Sigmoid colon (tissue), 7 donors: ENCODE measurements around the gene GGACT. TPM values are rescaled to one million over a fixed set of nuclear protein-coding genes. Genes with fewer than 3 reads are reported as not detected.

Experiments
- DNase-seq: peaks from one replicate; pipeline ENCODE4 v3.0.0-alpha.2; 2019
- H3K27ac ChIP-seq, 4 donors: fragments of 200-600 bp; sonication (generic); one replicate each; pipeline ENCODE4 v1.5.1; 2016 to 2019; ENCODE audit warnings: mild to moderate bottlenecking in 1 of 4
- H3K27me3 ChIP-seq, 3 donors: fragments of 200-600 bp; sonication (generic); one replicate each; pipeline ENCODE4 v1.5.1; 2019; ENCODE audit warnings: mild to moderate bottlenecking in 1 of 3
- H3K36me3 ChIP-seq, 4 donors: fragments of 200-600 bp; sonication (generic); one replicate each; pipeline ENCODE4 v1.5.1; 2016 to 2019
- H3K4me1 ChIP-seq, 4 donors: fragments of 200-600 bp; sonication (generic); one replicate each; pipeline ENCODE4 v1.5.1; 2017 to 2019
- H3K4me3 ChIP-seq, 4 donors: fragments of 200-600 bp; sonication (generic); one replicate each; pipeline ENCODE4 v1.5.1; 2017 to 2019; ENCODE audit warnings: mild to moderate bottlenecking in 2 of 4, moderate library complexity in 1 of 4
- H3K9me3 ChIP-seq, 4 donors: fragments of 200-600 bp in 3 of 4; sonication (generic) in 3 of 4; one replicate each; pipeline versions ENCODE4 v1.5.1 to v1.6.1; 2013 to 2019
- EP300 ChIP-seq, 4 donors: sonication (generic); formaldehyde crosslinking; IDR thresholded peaks; one replicate each; pipeline ENCODE4 v1.6.1; 2017; ENCODE audit warnings: antibody characterized with exemption in 4 of 4
- POLR2A ChIP-seq, 2 donors: fragments of 450-650 bp; IDR thresholded peaks; one replicate each; pipeline ENCODE4 v1.6.1; 2016; ENCODE audit warnings: antibody characterized with exemption in 2 of 2, mild to moderate bottlenecking in 2 of 2, moderate library complexity in 2 of 2
- POLR2AphosphoS5 ChIP-seq, 4 donors: sonication (generic); formaldehyde crosslinking; IDR thresholded peaks; one replicate each; pipeline ENCODE4 v1.6.1; 2017; ENCODE audit warnings: antibody characterized with exemption in 4 of 4
- WGBS, 2 donors: extraction: QIAGEN DNeasy Blood & Tissue Kit; methylation state at CpG; one replicate each; pipeline ENCODE4 v1.1.7; 2013; 5-methylcytosine and 5-hydroxymethylcytosine counted together
- intact Hi-C: fragments of 100-400 bp; cut with DNase I; formaldehyde crosslinking; loops from one replicate; pipeline ENCODE4 v1.15.1; 2023
- polyA plus RNA-seq, 3 donors: library from polyadenylated mRNA; stranded (reverse); fragments of 200-250 nt; gene quantifications; one replicate each; pipeline ENCODE4 v1.2.3, GENCODE V29; 2013
- total RNA-seq, 4 donors: library from RNA; depleted of rRNA; stranded (reverse); fragments of >200 nt; gene quantifications; one replicate each; pipeline ENCODE4 v1.1.0, GENCODE V29; 2016
- TF ChIP-seq, protein P1 (sequence below), 4 experiments: fragments of 450-650 bp in 3 of 4; fragments of 200-600 bp in 1 of 4; IDR thresholded peaks; one replicate each; pipeline ENCODE4 v1.5.1; 2016 to 2019; ENCODE audit warnings: antibody characterized with exemption in 4 of 4, mild to moderate bottlenecking in 3 of 4, moderate library complexity in 2 of 4
- donor health status: healthy with polysubstance abuse.
- donor health status: Bipolar disorder and iron deficiency.
- donor health status: healthy.

Gene GGACT
- total and polyA plus RNA-seq, 7 donors, result 0.99 to 3.0 (median 2.2) TPM

- H3K4me3 ChIP-seq, result no peak overlapping the region
- WGBS, 2 donors, result 83 to 86% methylated on average over 8 of the region's 8 CpGs
- TF ChIP-seq POLR2A (IDR thresholded peaks at IDR 0.05) (no peak), POLR2AphosphoS5 (IDR thresholded peaks at IDR 0.05) (peak; percentile 32 to 68 (median 50))
- peak overlapping the region in 3 of 4 donors; percentile 12 to 37 (median 35) for H3K27ac ChIP-seq
- no peaks in the 10 kb centered on the region for H3K9me3 ChIP-seq
- H3K36me3 ChIP-seq, result no peaks in the 10 kb centered on the region
- intact Hi-C loops, result no loop called here
- DNase-seq, result peak; percentile 82
- H3K4me1 ChIP-seq, result peaks cover 0 to 5% (median 0%) of the 10 kb centered on the region in 4 donors
- no peaks in the 10 kb centered on the region for H3K27me3 ChIP-seq
Observed at GRCh38 chr13:100491164-100491842, 97.3 kb downstream of the GGACT start.

GRCh38 chr13:100490692-100491091 is 97.9 kb downstream of the GGACT start:
- 31 to 68% methylated on average over 4 of the region's 4 CpGs for WGBS, 2 donors

GRCh38 chr13:100485265-100485664 is 103.3 kb downstream of the GGACT start:
- TF ChIP-seq, protein P1, sequence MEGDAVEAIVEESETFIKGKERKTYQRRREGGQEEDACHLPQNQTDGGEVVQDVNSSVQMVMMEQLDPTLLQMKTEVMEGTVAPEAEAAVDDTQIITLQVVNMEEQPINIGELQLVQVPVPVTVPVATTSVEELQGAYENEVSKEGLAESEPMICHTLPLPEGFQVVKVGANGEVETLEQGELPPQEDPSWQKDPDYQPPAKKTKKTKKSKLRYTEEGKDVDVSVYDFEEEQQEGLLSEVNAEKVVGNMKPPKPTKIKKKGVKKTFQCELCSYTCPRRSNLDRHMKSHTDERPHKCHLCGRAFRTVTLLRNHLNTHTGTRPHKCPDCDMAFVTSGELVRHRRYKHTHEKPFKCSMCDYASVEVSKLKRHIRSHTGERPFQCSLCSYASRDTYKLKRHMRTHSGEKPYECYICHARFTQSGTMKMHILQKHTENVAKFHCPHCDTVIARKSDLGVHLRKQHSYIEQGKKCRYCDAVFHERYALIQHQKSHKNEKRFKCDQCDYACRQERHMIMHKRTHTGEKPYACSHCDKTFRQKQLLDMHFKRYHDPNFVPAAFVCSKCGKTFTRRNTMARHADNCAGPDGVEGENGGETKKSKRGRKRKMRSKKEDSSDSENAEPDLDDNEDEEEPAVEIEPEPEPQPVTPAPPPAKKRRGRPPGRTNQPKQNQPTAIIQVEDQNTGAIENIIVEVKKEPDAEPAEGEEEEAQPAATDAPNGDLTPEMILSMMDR (IDR thresholded peaks at IDR 0.05), result no peak
- no peak for TF ChIP-seq POLR2AphosphoS5 (IDR thresholded peaks at IDR 0.05)
- TF ChIP-seq EP300 (IDR thresholded peaks at IDR 0.05), result no peak
- no peak for TF ChIP-seq POLR2A (IDR thresholded peaks at IDR 0.05)
- 90 to 91% methylated on average over 2 of the region's 2 CpGs for WGBS, 2 donors
- Histone ChIP-seq H3K36me3 (no peaks in the 10 kb centered on the region), H3K27me3 (no peaks in the 10 kb centered on the region), H3K4me1 (no peaks in the 10 kb centered on the region), H3K27ac (no peak overlapping the region), H3K9me3 (no peaks in the 10 kb centered on the region), H3K4me3 (no peak overlapping the region)
- intact Hi-C loops, result no loop called here
- DNase-seq, result no peak

More at GRCh38 chr13:100490692-100491091, 97.9 kb downstream of the GGACT start:
- Histone ChIP-seq H3K36me3 (no peaks in the 10 kb centered on the region), H3K27ac (peak overlapping the region in 3 of 4 donors; percentile 12 to 37 (median 35)), H3K27me3 (no peaks in the 10 kb centered on the region), H3K4me1 (peaks cover 0 to 5% (median 0%) of the 10 kb centered on the region in 4 donors), H3K9me3 (no peaks in the 10 kb centered on the region), H3K4me3 (no peak overlapping the region)
- intact Hi-C loops, result no loop called here
- TF ChIP-seq, protein P1 (IDR thresholded peaks at IDR 0.05), result no peak
- TF ChIP-seq EP300 (IDR thresholded peaks at IDR 0.05), result no peak
- TF ChIP-seq POLR2AphosphoS5 (IDR thresholded peaks at IDR 0.05), result no peak
- TF ChIP-seq POLR2A (IDR thresholded peaks at IDR 0.05), result no peak
- no peak for DNase-seq

DNA sequence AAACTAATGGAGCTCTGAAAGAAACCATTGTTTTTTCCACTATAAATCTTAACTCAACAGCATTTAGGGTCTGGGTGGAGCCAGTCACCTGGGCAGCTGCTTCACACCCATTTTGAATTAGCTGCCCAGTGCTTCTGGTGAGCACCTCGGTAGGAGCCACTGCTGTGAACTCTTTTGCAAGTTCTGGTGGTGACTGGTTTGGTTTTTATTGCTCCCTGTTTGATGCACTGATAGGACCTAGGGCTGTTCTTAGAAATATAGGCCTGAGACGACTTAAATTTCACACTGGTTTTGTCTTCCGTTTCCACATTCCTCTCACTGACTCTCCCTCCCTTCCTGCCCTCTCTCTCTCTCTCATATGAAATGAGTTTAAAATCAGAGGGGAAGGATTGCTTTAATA is 103.9 kb downstream of the GGACT start:
- no peak overlapping the region for H3K4me3 ChIP-seq
- no peaks in the 10 kb centered on the region for H3K4me1 ChIP-seq
- no peak for DNase-seq
- H3K27me3 ChIP-seq, result no peaks in the 10 kb centered on the region
- no peaks in the 10 kb centered on the region for H3K9me3 ChIP-seq
- WGBS, 2 donors, result 15 to 75% methylated on average over 3 of the region's 3 CpGs
- intact Hi-C loops, result no loop called here
- H3K36me3 ChIP-seq, result no peaks in the 10 kb centered on the region
- H3K27ac ChIP-seq, result no peak overlapping the region
- no peak for TF ChIP-seq EP300 (IDR thresholded peaks at IDR 0.05)
- TF ChIP-seq, protein P1 (IDR thresholded peaks at IDR 0.05), result no peak
- TF ChIP-seq POLR2AphosphoS5 (IDR thresholded peaks at IDR 0.05), result no peak
- TF ChIP-seq POLR2A (IDR thresholded peaks at IDR 0.05), result no peak

- Histone ChIP-seq H3K9me3 (no peaks in the 10 kb centered on the region), H3K27ac (no peak overlapping the region), H3K36me3 (no peaks in the 10 kb centered on the region), H3K4me3 (no peak overlapping the region), H3K4me1 (no peaks in the 10 kb centered on the region), H3K27me3 (no peaks in the 10 kb centered on the region)
- TF ChIP-seq, protein P1 (IDR thresholded peaks at IDR 0.05), result no peak
- TF ChIP-seq EP300 (IDR thresholded peaks at IDR 0.05) (no peak), POLR2AphosphoS5 (IDR thresholded peaks at IDR 0.05) (no peak), POLR2A (IDR thresholded peaks at IDR 0.05) (no peak)
- intact Hi-C loops, result no loop called here
- WGBS, 2 donors, result 20 to 35% methylated on average over 8 of the region's 8 CpGs
- no peak for DNase-seq
Observed at GRCh38 chr13:100483841-100484381, 104.7 kb downstream of the GGACT start.
